Uterus (tissue), 2 donors: ENCODE data around the gene KIF26B.

Experiments used
- CTCF ChIP-seq, 4 experiments: fragments of 200-600 bp in 2 of 4; fragments of 450-650 bp in 2 of 4; sonication (generic) in 2 of 4; IDR thresholded peaks; one replicate each; pipeline ENCODE4 v1.5.1; 2016 to 2019; ENCODE audit warnings: antibody characterized with exemption in 4 of 4, mild to moderate bottlenecking in 2 of 4, moderate library complexity in 1 of 4
- POLR2A ChIP-seq, 2 donors: fragments of 450-650 bp; IDR thresholded peaks; one replicate each; pipeline ENCODE4 v1.6.1; 2016; ENCODE audit warnings: antibody characterized with exemption in 2 of 2, mild to moderate bottlenecking in 1 of 2, moderate library complexity in 1 of 2

- TF ChIP-seq CTCF (IDR thresholded peaks at IDR 0.05) (no peak), POLR2A (IDR thresholded peaks at IDR 0.05) (no peak)
Observed at GRCh38 chr1:245685111-245685810, 530.5 kb downstream of the KIF26B start.
